Heart right ventricle (tissue), 16 donors: Measurements from ENCODE around the gene S100A10. TPM values are rescaled to one million over a fixed set of nuclear protein-coding genes. Genes with fewer than 3 reads are reported as not detected.
A peak's percentile ranks its signal among the peaks of the same experiment; 100 is the strongest.

Source experiments
- ATAC-seq, 8 donors: fragments of 200-7000 bp; cut with Tn5 transposase; one replicate each; pipeline ENCODE4 v1.9.1; 2020; ENCODE audit warnings: mild to moderate bottlenecking in 8 of 8, moderate library complexity in 8 of 8, moderate number of reproducible peaks in 1 of 8
- DNase-seq, 2 donors: peaks; one replicate each; pipeline ENCODE4 v3.0.0-alpha.2; 2020
- H3K27ac ChIP-seq, 10 donors: fragments of 200-600 bp; sonication (generic) in 2 of 10; one replicate each; pipeline versions ENCODE4 v1.5.0 to v1.8.0; 2020 to 2022; ENCODE audit warnings: mild to moderate bottlenecking in 3 of 10
- H3K27me3 ChIP-seq, 7 donors: fragments of 200-600 bp; one replicate each; pipeline ENCODE4 v1.8.0; 2021 to 2022; ENCODE audit warnings: mild to moderate bottlenecking in 2 of 7
- H3K36me3 ChIP-seq, 9 donors: fragments of 200-600 bp; sonication (generic) in 1 of 9; one replicate each; pipeline versions ENCODE4 v1.5.0 to v1.8.0; 2020 to 2022; ENCODE audit warnings: mild to moderate bottlenecking in 2 of 9
- H3K4me1 ChIP-seq, 9 donors: fragments of 200-600 bp; sonication (generic) in 1 of 9; one replicate each; pipeline versions ENCODE4 v1.5.0 to v1.8.0; 2020 to 2022; ENCODE audit warnings: mild to moderate bottlenecking in 4 of 9
- H3K4me3 ChIP-seq, 10 donors: fragments of 200-600 bp; sonication (generic) in 2 of 10; one replicate each; pipeline versions ENCODE4 v1.5.0 to v1.8.0; 2020 to 2022; ENCODE audit warnings: mild to moderate bottlenecking in 7 of 10, moderate library complexity in 2 of 10
- H3K9me3 ChIP-seq, 11 donors: fragments of 200-600 bp in 10 of 11; sonication (generic) in 2 of 11; one replicate each; pipeline versions ENCODE4 v1.5.0 to v1.8.0; 2013 to 2022; ENCODE audit warnings: mild to moderate bottlenecking in 2 of 11, control low read depth in 1 of 11, moderate library complexity in 1 of 11
- WGBS, 2 donors: extraction: QIAGEN DNeasy Blood & Tissue Kit; methylation state at CpG; one replicate each; pipeline ENCODE4 v1.1.7; 2013; ENCODE audit warnings: inconsistent platforms in 1 of 2; 5-methylcytosine and 5-hydroxymethylcytosine counted together
- intact Hi-C, 10 donors: fragments of 100-400 bp; cut with DNase I; formaldehyde crosslinking; loops; one replicate each; pipeline versions ENCODE4 v1.11.1 to v1.14.2; 2022
- polyA plus RNA-seq, 2 donors: library from polyadenylated mRNA; stranded (reverse); fragments of 200-250 nt; gene quantifications; one replicate each; pipeline ENCODE4 v1.2.3, GENCODE V29; 2013
- total RNA-seq, 10 donors: library from RNA; stranded (reverse); fragmentation: NEBNext Ultra II Directional in 3 of 10; extraction: Animal tissue kit (Norgen Biotek cat#: 25700) in 3 of 10; gene quantifications; one replicate each; pipeline versions ENCODE4 v1.2.1 to v1.2.4, GENCODE V29; 2021 to 2023
- TF ChIP-seq, protein P1 (sequence below), 9 donors: fragments of 200-600 bp; sonication (generic) in 2 of 9; IDR thresholded peaks; one replicate each; pipeline versions ENCODE4 v1.5.0 to v1.8.0; 2021 to 2022; ENCODE audit warnings: antibody characterized with exemption in 9 of 9, mild to moderate bottlenecking in 5 of 9, moderate library complexity in 1 of 9
- donor health status: Arrhythmogenic right ventricular cardiomyopathy.
- donor health status: ischemic (EF 13 %, LVEDD 7.1; RV severe dilation, severe dysfunction).
- donor health status: healthy with polysubstance abuse.
- donor health status: DM: no; HTN: yes; CAD: no.
- donor health status: DM: no; HTN: no; CAD: no.
- donor health status: ischemic (EF 25% LVEDD 6.9; RV normal size, moderate dysfunction).
- donor health status: ischemic (EF 25% LVEDD 5.7; RV mildly dilated, moderate dysfunction).
- donor health status: healthy.
- donor health status: DM: yes; HTN: yes; CAD: no.
- donor health status: Ischemic cardiomyopathy.
- donor health status: ischemic (EF 35%, LVEDD 5.7; RV mildly dilated, moderate dysfunction).
- donor health status: nonischemic (EF 11% LVEDD 7.7; RV severe dilation, severe dysfunction).
- donor health status: DM: yes; HTN: yes; CAD: no.
- donor health status: PGD.
- donor health status: ischemic (EF 29% LVEDD 5.4; RV normal size, mild dysfunction).
- donor health status: nonischemic (EF 23%, LVEDD 6.1; RV moderate dilation, normal function).

Gene S100A10
- total and polyA plus RNA-seq, 12 donors: 71.3 to 519 (median 245) TPM

DNA sequence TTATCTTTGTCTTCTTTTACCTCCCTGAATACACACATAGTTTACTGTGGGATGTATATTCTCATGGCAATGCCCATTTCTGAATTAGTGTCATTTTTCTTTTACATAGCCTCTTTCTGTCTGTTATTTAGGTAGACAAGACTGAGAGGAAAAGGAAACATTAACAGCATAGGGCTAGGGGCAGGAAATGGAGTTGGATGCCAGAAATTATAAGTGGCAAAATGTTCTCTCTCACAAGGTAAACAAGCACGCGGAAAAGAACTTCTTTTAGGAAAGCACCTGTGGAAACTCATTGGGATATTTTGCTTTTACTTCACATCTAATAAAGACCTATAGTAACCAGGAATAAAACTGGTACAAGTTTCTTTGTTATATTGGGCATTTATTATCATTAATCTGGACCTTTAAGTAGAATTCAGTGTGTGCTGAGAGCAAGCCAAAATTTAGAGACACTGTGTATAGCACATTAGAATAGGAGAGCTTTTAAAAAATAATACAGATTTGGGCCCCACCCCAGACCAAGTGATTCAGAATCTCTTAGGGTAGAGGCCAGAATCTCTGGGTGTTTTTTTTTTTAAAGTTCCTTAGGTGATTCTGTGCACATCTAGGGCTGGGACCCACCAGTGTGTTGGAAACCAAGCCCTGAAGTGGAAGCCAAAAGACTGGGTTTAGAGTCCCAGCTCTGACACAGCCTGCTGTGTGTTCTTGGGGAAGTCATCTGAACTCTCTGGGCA lies 32.7 kb downstream of the S100A10 start:
- peak overlapping the region in 3 of 10 donors; percentile 25 to 33 (median 31) for H3K27ac ChIP-seq
- H3K9me3 ChIP-seq: no peaks in the 10 kb centered on the region
- H3K36me3 ChIP-seq: no peaks in the 10 kb centered on the region
- H3K4me3 ChIP-seq: no peak overlapping the region
- 57 to 61% methylated on average over 2 of the region's 2 CpGs for WGBS, 2 donors
- intact Hi-C loops: no loop called here
- ATAC-seq (peak in 2 of 8 donors; percentile 13 to 33), DNase-seq (no peak)
- TF ChIP-seq, protein P1, sequence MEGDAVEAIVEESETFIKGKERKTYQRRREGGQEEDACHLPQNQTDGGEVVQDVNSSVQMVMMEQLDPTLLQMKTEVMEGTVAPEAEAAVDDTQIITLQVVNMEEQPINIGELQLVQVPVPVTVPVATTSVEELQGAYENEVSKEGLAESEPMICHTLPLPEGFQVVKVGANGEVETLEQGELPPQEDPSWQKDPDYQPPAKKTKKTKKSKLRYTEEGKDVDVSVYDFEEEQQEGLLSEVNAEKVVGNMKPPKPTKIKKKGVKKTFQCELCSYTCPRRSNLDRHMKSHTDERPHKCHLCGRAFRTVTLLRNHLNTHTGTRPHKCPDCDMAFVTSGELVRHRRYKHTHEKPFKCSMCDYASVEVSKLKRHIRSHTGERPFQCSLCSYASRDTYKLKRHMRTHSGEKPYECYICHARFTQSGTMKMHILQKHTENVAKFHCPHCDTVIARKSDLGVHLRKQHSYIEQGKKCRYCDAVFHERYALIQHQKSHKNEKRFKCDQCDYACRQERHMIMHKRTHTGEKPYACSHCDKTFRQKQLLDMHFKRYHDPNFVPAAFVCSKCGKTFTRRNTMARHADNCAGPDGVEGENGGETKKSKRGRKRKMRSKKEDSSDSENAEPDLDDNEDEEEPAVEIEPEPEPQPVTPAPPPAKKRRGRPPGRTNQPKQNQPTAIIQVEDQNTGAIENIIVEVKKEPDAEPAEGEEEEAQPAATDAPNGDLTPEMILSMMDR (IDR thresholded peaks at IDR 0.05): no peak
- no peaks in the 10 kb centered on the region for H3K27me3 ChIP-seq
- H3K4me1 ChIP-seq: peaks cover 0 to 41% (median 21%) of the 10 kb centered on the region in 9 donors

DNA sequence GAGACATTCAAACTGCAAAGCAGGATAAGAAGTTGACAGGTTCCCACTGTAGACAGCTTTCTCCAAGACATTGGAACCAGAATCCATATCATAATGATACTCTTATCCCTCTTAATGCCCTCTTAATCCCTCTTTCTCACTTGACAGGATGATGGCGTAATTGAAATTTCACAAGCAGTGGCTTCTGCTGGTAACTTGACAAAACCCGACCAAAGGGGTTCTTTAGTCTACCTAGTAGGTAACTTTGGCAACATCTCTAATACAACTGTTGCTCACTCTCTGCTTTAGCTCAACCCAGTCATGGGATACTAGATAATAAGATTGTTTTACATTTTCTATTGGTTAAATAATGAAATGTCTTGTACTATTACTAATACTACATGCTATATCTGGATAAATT lies 34.7 kb downstream of the S100A10 start:
- Histone ChIP-seq H3K27me3 (no peaks in the 10 kb centered on the region), H3K4me3 (no peak overlapping the region), H3K36me3 (no peaks in the 10 kb centered on the region), H3K4me1 (peaks cover 0 to 34% (median 16%) of the 10 kb centered on the region in 9 donors), H3K27ac (no peak overlapping the region), H3K9me3 (no peaks in the 10 kb centered on the region)
- TF ChIP-seq, protein P1 (IDR thresholded peaks at IDR 0.05): no peak
- 79 to 84% methylated on average over 2 of the region's 2 CpGs for WGBS, 2 donors
- DNase-seq: no peak
- no peak for ATAC-seq
- intact Hi-C loops: no loop called here

DNA sequence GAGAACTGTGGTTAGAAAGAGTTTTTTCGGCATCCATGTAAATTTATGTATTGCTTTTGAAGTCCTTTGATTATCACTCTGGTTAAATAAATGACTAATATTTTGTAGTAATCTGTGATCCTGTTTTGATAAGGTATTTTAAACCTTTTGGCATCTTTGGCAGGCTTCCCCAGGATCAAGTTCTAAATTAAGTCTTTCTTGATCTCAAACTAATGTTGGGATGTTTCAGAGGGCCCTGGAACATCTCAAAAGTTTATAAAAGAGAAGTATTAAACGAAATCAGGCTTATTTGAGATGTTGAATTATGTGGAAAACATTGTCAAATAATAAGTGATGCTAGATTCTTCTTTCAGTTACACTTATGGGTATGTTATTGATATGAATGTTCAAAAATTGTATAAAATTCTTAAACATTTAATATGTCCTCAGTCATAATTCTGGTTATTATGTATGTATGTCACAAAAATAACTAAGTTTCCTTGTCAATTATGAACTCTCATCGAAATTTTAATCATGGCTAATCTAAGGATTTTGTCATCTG lies 36.6 kb downstream of the S100A10 start:
- Histone ChIP-seq H3K4me1 (peaks cover 0 to 17% (median 9%) of the 10 kb centered on the region in 9 donors), H3K27me3 (no peaks in the 10 kb centered on the region), H3K4me3 (no peak overlapping the region), H3K27ac (no peak overlapping the region), H3K36me3 (no peaks in the 10 kb centered on the region), H3K9me3 (no peaks in the 10 kb centered on the region)
- ATAC-seq (no peak), DNase-seq (no peak)
- intact Hi-C loops: no loop called here
- 89% methylated on average over 3 of the region's 3 CpGs for WGBS, 2 donors
- TF ChIP-seq, protein P1 (IDR thresholded peaks at IDR 0.05): no peak

DNA sequence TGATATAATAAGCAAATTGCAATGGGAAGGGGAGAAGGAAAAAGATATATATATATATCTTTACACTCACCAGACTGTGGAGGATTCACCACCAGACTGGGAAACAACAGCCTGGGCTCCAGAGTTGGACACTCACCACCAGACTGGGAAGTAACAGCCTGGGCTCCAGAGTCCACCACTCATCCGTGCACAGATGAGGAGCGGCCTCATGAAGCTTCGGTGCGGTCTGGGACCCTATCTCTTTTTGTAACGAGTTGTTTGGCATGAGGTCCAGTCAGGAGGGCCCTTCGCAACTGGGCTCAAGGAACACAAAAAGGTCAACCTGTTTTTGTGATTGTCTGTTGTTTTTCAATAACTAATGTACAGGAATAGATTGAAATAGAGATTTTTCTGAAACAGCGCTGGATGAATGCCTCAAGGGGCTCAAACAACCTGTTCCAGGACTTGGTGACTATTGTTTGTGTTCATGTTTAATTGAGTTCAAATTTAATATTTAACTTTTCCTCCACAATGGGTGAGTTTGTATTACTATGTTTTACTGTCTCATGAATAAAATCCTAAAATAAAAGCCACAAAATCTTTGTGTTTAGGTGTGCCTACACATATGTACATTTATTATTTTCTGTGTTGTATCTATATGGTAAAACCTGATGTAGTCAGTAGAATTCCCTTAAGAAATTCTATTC lies 40.1 kb downstream of the S100A10 start:
- ATAC-seq (no peak), DNase-seq (no peak)
- Histone ChIP-seq H3K27me3 (no peaks in the 10 kb centered on the region), H3K4me1 (peaks cover 0 to 8% (median 0%) of the 10 kb centered on the region in 9 donors), H3K4me3 (no peak overlapping the region), H3K27ac (no peak overlapping the region), H3K36me3 (no peaks in the 10 kb centered on the region), H3K9me3 (no peaks in the 10 kb centered on the region)
- intact Hi-C loops: no loop called here
- 87 to 90% methylated on average over 7 of the region's 7 CpGs for WGBS, 2 donors
- TF ChIP-seq, protein P1 (IDR thresholded peaks at IDR 0.05): no peak
